OCI-LY1 (cell line): Measurements from ENCODE around the gene FCSK.

Experiments
- H2AFZ ChIP-seq: fragments of 200-600 bp; sonication (generic), shearing (Covaris generic); 2 replicates; pipeline ENCODE4 v1.6.0; 2014; ENCODE audit warnings: antibody characterized with exemption, mild to moderate bottlenecking, low read length
- H3F3A ChIP-seq: fragments of 200-600 bp; sonication (generic), shearing (Covaris generic); 2 replicates; pipeline ENCODE4 v1.6.0; 2014; ENCODE audit warnings: mild to moderate bottlenecking, antibody characterized with exemption, low read length, moderate library complexity; ENCODE audit not compliant: insufficient read depth
- H3K27ac ChIP-seq: fragments of 200-600 bp; sonication (generic); 2 replicates; pipeline ENCODE4 v1.5.1; 2014; ENCODE audit warnings: low read length, mixed run types, mild to moderate bottlenecking, low read depth; ENCODE audit not compliant: poor library complexity, severe bottlenecking
- H3K27me3 ChIP-seq: fragments of 200-600 bp; sonication (generic); 2 replicates; pipeline ENCODE4 v1.6.0; 2014; ENCODE audit warnings: antibody characterized with exemption, mild to moderate bottlenecking, low read length, moderate library complexity; ENCODE audit not compliant: insufficient read depth
- H3K36me3 ChIP-seq: fragments of 200-600 bp; sonication (generic); 2 replicates; pipeline ENCODE4 v1.6.1; 2014; ENCODE audit warnings: mild to moderate bottlenecking, antibody characterized with exemption, low read length, moderate library complexity, mixed read lengths; ENCODE audit not compliant: insufficient read depth
- H3K4me1 ChIP-seq: fragments of 200-600 bp; sonication (generic); 2 replicates; pipeline ENCODE4 v1.5.1; 2014; ENCODE audit warnings: mild to moderate bottlenecking, low read length, moderate library complexity; ENCODE audit not compliant: insufficient read depth, severe bottlenecking
- H3K4me2 ChIP-seq: fragments of 200-600 bp; sonication (generic), shearing (Covaris generic); 2 replicates; pipeline ENCODE4 v1.6.1; 2014; ENCODE audit warnings: low read length
- H3K4me3 ChIP-seq: fragments of 200-600 bp; sonication (generic); 2 replicates; pipeline ENCODE4 v1.5.1; 2014; ENCODE audit warnings: low read length, low read depth, mild to moderate bottlenecking, mixed read lengths; ENCODE audit not compliant: poor library complexity, severe bottlenecking
- H3K79me2 ChIP-seq: fragments of 200-600 bp; shearing (Covaris generic); 2 replicates; pipeline ENCODE4 v1.6.1; 2016; ENCODE audit warnings: mixed run types, low read length, mixed read lengths; ENCODE audit not compliant: insufficient read depth
- H3K9ac ChIP-seq: fragments of 200-600 bp; sonication (generic), shearing (Covaris generic); 2 replicates; pipeline ENCODE4 v1.6.1; 2014; ENCODE audit warnings: mild to moderate bottlenecking, low read length, mixed read lengths
- H3K9me2 ChIP-seq: fragments of 200-600 bp; sonication (generic), shearing (Covaris generic); 2 replicates; pipeline ENCODE4 v1.6.1; 2014; ENCODE audit warnings: low read depth, mild to moderate bottlenecking, low read length, mixed read lengths
- H3K9me3 ChIP-seq: fragments of 200-600 bp; shearing (Covaris generic); 2 replicates; pipeline ENCODE4 v1.6.1; 2014; ENCODE audit warnings: low read length, mixed read lengths
- H4K20me1 ChIP-seq: fragments of 200-600 bp; sonication (generic), shearing (Covaris generic); 2 replicates; pipeline ENCODE4 v1.6.0; 2016; ENCODE audit warnings: mild to moderate bottlenecking, low read length; ENCODE audit not compliant: insufficient read depth
- EZH2 ChIP-seq: fragments of 200-600 bp; sonication (generic), shearing (Covaris generic); IDR thresholded peaks from 2 replicates; pipeline ENCODE4 v1.8.0; 2017; ENCODE audit warnings: borderline replicate concordance, mixed run types, mild to moderate bottlenecking, antibody characterized with exemption, low read length, moderate library complexity, mixed read lengths
- TF ChIP-seq, protein P1 (sequence below): fragments of 200-600 bp; sonication (generic), shearing (Covaris generic); IDR thresholded peaks from 2 replicates; pipeline ENCODE4 v1.5.1; 2017; ENCODE audit warnings: mild to moderate bottlenecking, antibody characterized with exemption, low read length, moderate library complexity, mixed read lengths

FCSK gene

DNA sequence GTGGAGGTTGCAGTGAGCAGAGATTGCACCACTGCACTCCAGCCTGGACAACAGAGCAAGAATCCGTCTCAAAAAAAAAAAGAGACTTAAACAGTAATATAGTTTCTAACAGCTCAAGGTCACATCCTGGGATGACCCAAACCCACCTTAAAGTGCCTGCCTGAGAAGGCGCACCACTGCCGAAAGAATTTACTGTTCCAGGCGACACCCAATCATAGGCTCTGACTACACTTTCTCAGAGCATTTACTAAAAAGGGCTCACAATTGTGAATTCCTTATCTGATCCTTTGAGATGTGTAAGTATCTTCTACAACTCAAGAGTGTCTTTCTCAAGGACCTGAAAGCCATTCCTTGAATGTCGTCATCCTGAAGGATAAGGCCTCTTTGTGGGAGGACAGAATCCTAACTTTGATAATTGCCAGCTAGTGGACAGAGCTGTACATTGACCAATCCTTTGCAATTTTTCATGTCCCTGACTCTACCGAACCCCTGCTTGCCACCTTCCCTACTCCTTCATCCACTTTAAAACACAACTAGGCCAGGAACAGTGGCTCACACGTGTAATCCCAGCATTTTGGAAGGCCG is 12.9 kb upstream of the FCSK start:
- no peaks in the 10 kb centered on the region for H3F3A ChIP-seq
- no peaks in the 10 kb centered on the region for H3K36me3 ChIP-seq
- no peaks in the 10 kb centered on the region for H3K27me3 ChIP-seq
- peaks cover 27% of the 10 kb centered on the region for H3K4me1 ChIP-seq
- H3K9me2 ChIP-seq: no peaks in the 10 kb centered on the region
- H3K79me2 ChIP-seq: peaks cover 9% of the 10 kb centered on the region; the same call in 1 of the 2 replicates
- no peak for TF ChIP-seq EZH2
- TF ChIP-seq, protein P1, sequence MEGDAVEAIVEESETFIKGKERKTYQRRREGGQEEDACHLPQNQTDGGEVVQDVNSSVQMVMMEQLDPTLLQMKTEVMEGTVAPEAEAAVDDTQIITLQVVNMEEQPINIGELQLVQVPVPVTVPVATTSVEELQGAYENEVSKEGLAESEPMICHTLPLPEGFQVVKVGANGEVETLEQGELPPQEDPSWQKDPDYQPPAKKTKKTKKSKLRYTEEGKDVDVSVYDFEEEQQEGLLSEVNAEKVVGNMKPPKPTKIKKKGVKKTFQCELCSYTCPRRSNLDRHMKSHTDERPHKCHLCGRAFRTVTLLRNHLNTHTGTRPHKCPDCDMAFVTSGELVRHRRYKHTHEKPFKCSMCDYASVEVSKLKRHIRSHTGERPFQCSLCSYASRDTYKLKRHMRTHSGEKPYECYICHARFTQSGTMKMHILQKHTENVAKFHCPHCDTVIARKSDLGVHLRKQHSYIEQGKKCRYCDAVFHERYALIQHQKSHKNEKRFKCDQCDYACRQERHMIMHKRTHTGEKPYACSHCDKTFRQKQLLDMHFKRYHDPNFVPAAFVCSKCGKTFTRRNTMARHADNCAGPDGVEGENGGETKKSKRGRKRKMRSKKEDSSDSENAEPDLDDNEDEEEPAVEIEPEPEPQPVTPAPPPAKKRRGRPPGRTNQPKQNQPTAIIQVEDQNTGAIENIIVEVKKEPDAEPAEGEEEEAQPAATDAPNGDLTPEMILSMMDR: no peak
- no peak overlapping the region for H2AFZ ChIP-seq
- H3K4me3 ChIP-seq: no peak overlapping the region
- no peak overlapping the region for H3K4me2 ChIP-seq
- no peaks in the 10 kb centered on the region for H4K20me1 ChIP-seq
- no peak overlapping the region for H3K27ac ChIP-seq
- no peaks in the 10 kb centered on the region for H3K9me3 ChIP-seq
- no peak overlapping the region for H3K9ac ChIP-seq

- no peak overlapping the region for H3K9ac ChIP-seq
- peaks cover 18% of the 10 kb centered on the region for H3K4me1 ChIP-seq
- H3K9me2 ChIP-seq: no peaks in the 10 kb centered on the region
- no peak overlapping the region for H2AFZ ChIP-seq
- H3K27ac ChIP-seq: no peak overlapping the region
- no peaks in the 10 kb centered on the region for H3K9me3 ChIP-seq
- H3K4me3 ChIP-seq: no peak overlapping the region
- H3K36me3 ChIP-seq: no peaks in the 10 kb centered on the region
- no peak for TF ChIP-seq EZH2
- TF ChIP-seq, protein P1: no peak
- H3K79me2 ChIP-seq: 0 out of 2 replicates have a peak, but pooled peaks cover 6% of the 10 kb centered on the region
- H4K20me1 ChIP-seq: no peaks in the 10 kb centered on the region
- no peaks in the 10 kb centered on the region for H3K27me3 ChIP-seq
- H3K4me2 ChIP-seq: no peak overlapping the region
- H3F3A ChIP-seq: no peaks in the 10 kb centered on the region
Observed at GRCh38 chr16:70442344-70442743, 12.1 kb upstream of the FCSK start.

DNA sequence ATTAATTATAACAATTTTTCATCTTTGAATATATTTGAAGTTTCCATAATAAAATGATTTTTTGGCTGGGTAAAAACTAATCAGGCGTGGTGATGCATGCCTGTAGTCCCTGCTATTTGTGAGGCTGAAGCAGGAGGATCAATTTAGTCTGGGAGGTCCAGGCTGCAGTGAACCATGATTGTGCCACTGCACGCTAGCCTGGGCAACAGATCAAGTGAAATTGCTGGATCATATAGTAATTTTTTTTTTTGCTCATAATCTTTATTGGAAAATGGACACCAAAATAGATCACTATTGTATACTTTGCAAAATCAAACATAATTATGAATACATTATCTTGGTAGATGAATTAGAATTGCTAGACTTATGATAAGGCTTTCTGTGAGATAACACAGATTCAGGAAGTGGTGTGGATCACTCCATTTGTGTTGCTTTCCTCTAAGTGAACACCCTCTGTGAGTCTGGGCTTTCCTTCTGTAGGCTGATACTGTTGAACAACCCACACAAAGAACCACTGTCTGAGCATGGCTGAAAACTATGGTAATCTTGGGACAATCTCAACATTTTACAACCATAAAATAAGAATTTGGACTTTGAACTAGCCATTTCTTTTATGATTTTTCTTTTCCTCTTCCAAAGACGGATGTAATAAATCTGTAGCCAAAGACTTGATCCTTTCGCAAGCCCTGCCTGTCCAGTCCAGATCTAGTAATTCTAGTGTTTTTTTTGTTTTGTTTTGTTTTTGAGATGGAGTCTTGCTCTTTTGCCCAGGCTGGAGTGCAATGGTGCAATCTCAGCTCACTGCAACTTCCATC is 9.9 kb upstream of the FCSK start:
- H3K79me2 ChIP-seq: no peaks in the 10 kb centered on the region
- H3K36me3 ChIP-seq: no peaks in the 10 kb centered on the region
- H3K27ac ChIP-seq: no peak overlapping the region
- no peaks in the 10 kb centered on the region for H3K27me3 ChIP-seq
- no peak overlapping the region for H3K4me2 ChIP-seq
- H3K9me3 ChIP-seq: no peaks in the 10 kb centered on the region
- H3K4me1 ChIP-seq: peaks cover 8% of the 10 kb centered on the region
- no peak overlapping the region for H3K4me3 ChIP-seq
- no peaks in the 10 kb centered on the region for H3F3A ChIP-seq
- H2AFZ ChIP-seq: no peak overlapping the region
- TF ChIP-seq EZH2: no peak
- TF ChIP-seq, protein P1: no peak
- no peaks in the 10 kb centered on the region for H3K9me2 ChIP-seq
- no peak overlapping the region for H3K9ac ChIP-seq
- H4K20me1 ChIP-seq: no peaks in the 10 kb centered on the region
